BE2C (cell line): Measurements from ENCODE around the gene TMEM259.
A peak's percentile ranks its signal among the peaks of the same experiment; 100 is the strongest.

Source experiments
- DNase-seq: peaks from one replicate; pipeline ENCODE4 v3.0.0-alpha.2; 2020
- H3K27me3 ChIP-seq: fragments of 250-450 bp; sonication (Bioruptor Pico); 2 replicates; pipeline ENCODE4 v1.5.1; 2020; ENCODE audit warnings: mild to moderate bottlenecking
- H3K36me3 ChIP-seq: fragments of 250-450 bp; sonication (Bioruptor Pico); 2 replicates; pipeline ENCODE4 v1.5.1; 2020; ENCODE audit warnings: mild to moderate bottlenecking
- H3K4me1 ChIP-seq: fragments of 250-450 bp; sonication (Bioruptor Pico); 2 replicates; pipeline ENCODE4 v1.5.1; 2020
- H3K4me3 ChIP-seq: 2 replicates; pipeline ENCODE4 v1.5.1; 2011; ENCODE audit warnings: low read depth, low read length
- H3K9me3 ChIP-seq: fragments of 250-450 bp; sonication (Bioruptor Pico); 2 replicates; pipeline ENCODE4 v1.5.1; 2020
- TF ChIP-seq, protein P1 (sequence below): IDR thresholded peaks from 2 replicates; pipeline ENCODE4 v1.5.1; 2012; ENCODE audit warnings: mild to moderate bottlenecking, low read depth, low read length

TMEM259 gene

GRCh38 chr19:992670-993055, 28.3 kb downstream of the TMEM259 start:
- Histone ChIP-seq H3K4me1 (peaks cover 13% of the 10 kb centered on the region), H3K36me3 (peaks cover 43% of the 10 kb centered on the region), H3K9me3 (no peaks in the 10 kb centered on the region), H3K27me3 (peaks cover 21% of the 10 kb centered on the region), H3K4me3 (no peak overlapping the region)
- DNase-seq, result no peak
- TF ChIP-seq, protein P1, sequence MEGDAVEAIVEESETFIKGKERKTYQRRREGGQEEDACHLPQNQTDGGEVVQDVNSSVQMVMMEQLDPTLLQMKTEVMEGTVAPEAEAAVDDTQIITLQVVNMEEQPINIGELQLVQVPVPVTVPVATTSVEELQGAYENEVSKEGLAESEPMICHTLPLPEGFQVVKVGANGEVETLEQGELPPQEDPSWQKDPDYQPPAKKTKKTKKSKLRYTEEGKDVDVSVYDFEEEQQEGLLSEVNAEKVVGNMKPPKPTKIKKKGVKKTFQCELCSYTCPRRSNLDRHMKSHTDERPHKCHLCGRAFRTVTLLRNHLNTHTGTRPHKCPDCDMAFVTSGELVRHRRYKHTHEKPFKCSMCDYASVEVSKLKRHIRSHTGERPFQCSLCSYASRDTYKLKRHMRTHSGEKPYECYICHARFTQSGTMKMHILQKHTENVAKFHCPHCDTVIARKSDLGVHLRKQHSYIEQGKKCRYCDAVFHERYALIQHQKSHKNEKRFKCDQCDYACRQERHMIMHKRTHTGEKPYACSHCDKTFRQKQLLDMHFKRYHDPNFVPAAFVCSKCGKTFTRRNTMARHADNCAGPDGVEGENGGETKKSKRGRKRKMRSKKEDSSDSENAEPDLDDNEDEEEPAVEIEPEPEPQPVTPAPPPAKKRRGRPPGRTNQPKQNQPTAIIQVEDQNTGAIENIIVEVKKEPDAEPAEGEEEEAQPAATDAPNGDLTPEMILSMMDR, result no peak

- TF ChIP-seq, protein P1, result no peak
- no peak overlapping the region for H3K4me3 ChIP-seq
- peaks cover 15% of the 10 kb centered on the region for H3K27me3 ChIP-seq
- peaks cover 13% of the 10 kb centered on the region for H3K4me1 ChIP-seq
- H3K36me3 ChIP-seq, result peaks cover 43% of the 10 kb centered on the region
- peak; percentile 14 for DNase-seq
- no peaks in the 10 kb centered on the region for H3K9me3 ChIP-seq
Observed at GRCh38 chr19:991932-992669, 28.8 kb downstream of the TMEM259 start.

DNA sequence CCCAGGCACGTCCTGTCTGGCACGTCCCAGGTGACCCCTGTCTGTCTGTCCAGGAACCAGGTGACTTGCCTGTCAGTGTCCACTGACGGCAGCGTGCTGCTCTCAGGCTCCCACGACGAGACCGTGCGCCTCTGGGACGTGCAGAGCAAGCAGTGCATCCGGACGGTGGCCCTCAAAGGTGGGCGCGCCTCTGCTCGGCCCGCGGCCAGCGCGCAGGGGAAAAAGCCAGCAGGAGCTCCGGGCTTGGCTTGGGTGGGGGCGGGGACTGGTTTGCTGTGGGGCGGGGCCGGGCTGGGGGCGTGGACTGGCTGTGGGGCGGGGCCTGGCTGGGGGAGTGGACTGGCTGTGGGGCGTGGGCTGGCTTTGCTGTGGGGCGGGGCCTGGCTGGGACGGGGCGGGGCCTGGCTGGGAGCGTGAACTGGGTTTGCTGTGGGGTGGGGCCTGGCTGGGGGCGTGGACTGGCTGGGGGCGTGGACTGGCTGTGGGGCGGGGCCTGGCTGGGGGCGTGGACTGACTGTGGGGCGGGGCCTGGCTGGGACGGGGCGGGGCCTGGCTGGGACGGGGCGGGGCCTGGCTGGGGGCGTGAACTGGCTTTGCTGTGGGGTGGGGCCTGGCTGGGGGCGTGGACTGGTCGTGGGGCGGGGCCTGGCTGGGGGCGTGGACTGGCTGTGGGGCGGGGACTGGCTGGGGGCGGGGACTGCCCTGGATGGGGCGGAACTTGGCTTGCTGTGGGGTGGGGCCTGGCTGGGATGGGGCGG, 29.6 kb downstream of the TMEM259 start:
- Histone ChIP-seq H3K4me3 (no peak overlapping the region), H3K36me3 (peaks cover 48% of the 10 kb centered on the region), H3K9me3 (no peaks in the 10 kb centered on the region), H3K27me3 (peaks cover 8% of the 10 kb centered on the region), H3K4me1 (peaks cover 11% of the 10 kb centered on the region)
- peak; percentile 93 for DNase-seq
- TF ChIP-seq, protein P1, result no peak

DNA sequence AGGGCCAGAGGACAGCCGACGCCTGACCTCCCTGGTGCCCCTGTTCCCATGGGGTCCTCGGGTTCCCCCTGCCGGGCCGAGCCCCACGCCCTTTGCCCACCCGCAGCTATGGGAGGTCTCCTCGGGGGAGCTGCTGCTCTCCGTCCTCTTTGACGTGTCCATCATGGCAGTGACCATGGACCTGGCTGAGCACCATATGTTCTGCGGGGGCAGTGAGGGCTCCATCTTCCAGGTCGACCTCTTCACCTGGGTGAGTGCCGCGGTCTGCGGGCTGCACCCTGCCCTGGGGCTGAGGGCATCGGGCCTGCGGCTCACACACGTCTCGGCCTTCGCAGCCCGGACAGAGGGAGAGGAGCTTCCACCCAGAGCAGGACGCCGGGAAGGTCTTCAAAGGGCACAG, 30.2 kb downstream of the TMEM259 start:
- Histone ChIP-seq H3K27me3 (peaks cover 2% of the 10 kb centered on the region), H3K4me3 (no peak overlapping the region), H3K36me3 (peaks cover 52% of the 10 kb centered on the region), H3K9me3 (no peaks in the 10 kb centered on the region), H3K4me1 (peaks cover 5% of the 10 kb centered on the region; the same call in 1 of the 2 replicates)
- peak; percentile 15 for DNase-seq
- TF ChIP-seq, protein P1, result no peak

- Histone ChIP-seq H3K9me3 (no peaks in the 10 kb centered on the region), H3K27me3 (no peaks in the 10 kb centered on the region), H3K4me3 (no peak overlapping the region), H3K36me3 (peaks cover 56% of the 10 kb centered on the region), H3K4me1 (no peaks in the 10 kb centered on the region)
- TF ChIP-seq, protein P1, result no peak
- no peak for DNase-seq
Observed at GRCh38 chr19:990119-990571, 30.8 kb downstream of the TMEM259 start.
